OCI-LY7 (cell line): ENCODE results near the gene EIF4A2. TPM values are rescaled to one million over a fixed set of nuclear protein-coding genes. Genes with fewer than 3 reads are reported as not detected.

Source experiments
- BruUV-seq: library from RNA; stranded (reverse); fragments of 400-500 nt; replicated peaks from 2 replicates; lab custom pipeline; 2021; lab: Mats Ljungman, UMichigan
- CTCF ChIA-PET: fragments of 300-600 bp; sonication (Branson Sonifier 250); formaldehyde crosslinking; loops from one replicate; lab custom pipeline; 2022; ENCODE audit warnings: antibody characterized with exemption; ENCODE audit not compliant: unreplicated experiment; lab: Charles Lee
- POLR2A ChIA-PET: fragments of 300-600 bp; sonication (Branson Sonifier 250); formaldehyde crosslinking; loops from one replicate; lab custom pipeline; 2022; ENCODE audit warnings: antibody characterized with exemption; lab: Charles Lee
- DNase-seq: peaks from one replicate; pipeline ENCODE4 v3.0.0-alpha.2; 2015; ENCODE audit warnings: low spot score
- H2AFZ ChIP-seq: fragments of 200-600 bp; sonication (generic), shearing (Covaris generic); 2 replicates; pipeline ENCODE4 v1.6.1; 2014; ENCODE audit warnings: mild to moderate bottlenecking, antibody characterized with exemption, low read length, moderate library complexity
- H3K27ac ChIP-seq: fragments of 200-600 bp; sonication (generic); 2 replicates; pipeline ENCODE4 v1.5.1; 2014; ENCODE audit warnings: mixed run types, low read depth, mild to moderate bottlenecking, moderate library complexity, low read length, inconsistent platforms; ENCODE audit not compliant: poor library complexity, severe bottlenecking
- H3K36me3 ChIP-seq: fragments of 200-600 bp; sonication (generic); 2 replicates; pipeline ENCODE4 v1.6.1; 2014; ENCODE audit warnings: mild to moderate bottlenecking, antibody characterized with exemption, low read length, moderate library complexity, mixed read lengths; ENCODE audit not compliant: insufficient read depth
- H3K4me1 ChIP-seq: fragments of 200-600 bp; sonication (generic); 2 replicates; pipeline ENCODE4 v1.5.1; 2014; ENCODE audit warnings: mild to moderate bottlenecking, low read length; ENCODE audit not compliant: insufficient read depth, poor library complexity, severe bottlenecking
- H3K4me2 ChIP-seq: fragments of 200-600 bp; sonication (generic); 2 replicates; pipeline ENCODE4 v1.6.1; 2014; ENCODE audit warnings: mild to moderate bottlenecking, low read length
- H3K4me3 ChIP-seq: fragments of 200-600 bp; sonication (generic); 2 replicates; pipeline ENCODE4 v1.5.1; 2014; ENCODE audit warnings: mild to moderate bottlenecking, low read depth, low read length; ENCODE audit not compliant: poor library complexity, severe bottlenecking
- H3K79me2 ChIP-seq: fragments of 200-600 bp; sonication (generic); 2 replicates; pipeline ENCODE4 v1.6.1; 2016; ENCODE audit warnings: low read depth, mild to moderate bottlenecking, low read length, moderate library complexity, mixed read lengths; ENCODE audit not compliant: insufficient read depth
- H3K9me2 ChIP-seq: fragments of 200-600 bp; sonication (generic); 2 replicates; pipeline ENCODE4 v1.6.1; 2016; ENCODE audit warnings: mild to moderate bottlenecking, low read length, mixed read lengths; ENCODE audit not compliant: insufficient read depth
- H3K9me3 ChIP-seq: fragments of 200-600 bp; sonication (generic); 2 replicates; pipeline ENCODE4 v1.6.1; 2014; ENCODE audit warnings: mild to moderate bottlenecking, mixed run types, low read length, mixed read lengths
- H4K20me1 ChIP-seq: fragments of 200-600 bp; sonication (generic); 2 replicates; pipeline ENCODE4 v1.6.1; 2014; ENCODE audit warnings: mild to moderate bottlenecking, antibody characterized with exemption, low read length, moderate library complexity, mixed read lengths; ENCODE audit not compliant: insufficient read depth
- CTCF ChIP-seq: fragments of 200-600 bp; sonication (generic); conservative IDR thresholded peaks from 2 replicates; pipeline ENCODE4 v1.5.1; 2014; ENCODE audit warnings: mild to moderate bottlenecking, antibody characterized with exemption, low read length, moderate library complexity, mixed read lengths
- EZH2phosphoT487 ChIP-seq: fragments of 200-600 bp; sonication (generic); IDR thresholded peaks from 2 replicates; pipeline ENCODE4 v1.6.1; 2018; ENCODE audit warnings: low read depth, borderline replicate concordance, mild to moderate bottlenecking, mixed run types, antibody characterized with exemption, low read length, moderate library complexity, mixed read lengths
- intact Hi-C: fragments of 100-400 bp; cut with micrococcal nuclease; formaldehyde crosslinking; loops from one replicate; pipeline ENCODE4 v1.10.0; 2022; ENCODE audit not compliant: unreplicated experiment
- total RNA-seq, 2 experiments: library from RNA; depleted of rRNA in 1 of 2; stranded (reverse); fragments of >200 nt in 1 of 2; shearing (Covaris generic) in 1 of 2; gene quantifications; 2 replicates each; pipeline ENCODE4 v1.2.3, GENCODE V29; 2014 to 2022

Gene EIF4A2
- total RNA-seq, 2 experiments from 2014 or later, result 437 to 506 TPM

DNA sequence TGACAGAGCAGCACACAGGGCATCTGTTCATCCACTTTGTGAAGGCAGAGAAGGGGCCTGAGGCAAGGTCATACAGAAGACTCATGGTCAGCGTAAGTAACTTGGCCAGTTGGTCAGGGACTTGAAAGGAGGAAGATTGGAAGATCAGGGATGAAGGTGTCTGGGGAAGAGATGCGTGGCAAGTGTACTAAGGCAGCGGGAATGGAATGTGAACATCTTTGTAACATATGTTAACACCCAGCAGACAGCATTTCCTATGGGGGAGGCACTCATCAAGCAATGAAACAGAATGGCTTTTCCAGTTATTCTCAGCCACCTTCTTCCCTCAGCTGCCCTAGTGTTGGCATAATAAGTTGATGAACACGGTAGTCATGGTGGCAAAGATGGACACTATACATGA lies 30.7 kb downstream of the EIF4A2 start:
- peaks cover 10% of the 10 kb centered on the region for H3K4me1 ChIP-seq
- H3K79me2 ChIP-seq, result no peaks in the 10 kb centered on the region
- H4K20me1 ChIP-seq, result no peaks in the 10 kb centered on the region
- H2AFZ ChIP-seq, result no peak overlapping the region
- H3K4me3 ChIP-seq, result no peak overlapping the region
- no peaks in the 10 kb centered on the region for H3K9me3 ChIP-seq
- TF ChIP-seq CTCF, result no peak
- no peak for TF ChIP-seq EZH2phosphoT487
- ChIA-PET POLR2A (no interaction called here), CTCF (no interaction called here)
- no peak overlapping the region for H3K4me2 ChIP-seq
- H3K27ac ChIP-seq, result no peak overlapping the region
- intact Hi-C loops, result no loop called here
- H3K9me2 ChIP-seq, result no peaks in the 10 kb centered on the region
- H3K36me3 ChIP-seq, result no peaks in the 10 kb centered on the region
- BruUV-seq, result no TSS peak
- no peak for DNase-seq

GRCh38 chr3:186815435-186815834 lies 32.1 kb downstream of the EIF4A2 start:
- H3K27ac ChIP-seq, result no peak overlapping the region
- ChIA-PET CTCF (no interaction called here), POLR2A (interaction anchor here (0.6 kb wide), 1 partner anchor 1768 kb away, joined by 3 read pairs; no protein-coding TSS in a partner anchor)
- no peaks in the 10 kb centered on the region for H3K79me2 ChIP-seq
- H3K9me2 ChIP-seq, result no peaks in the 10 kb centered on the region
- DNase-seq, result no peak
- H3K4me2 ChIP-seq, result peak overlapping the region; percentile 17; the same call in 1 of the 2 replicates
- H2AFZ ChIP-seq, result peak overlapping the region; percentile 44; the same call in 1 of the 2 replicates
- H3K4me3 ChIP-seq, result no peak overlapping the region
- intact Hi-C loops, result no loop called here
- no peaks in the 10 kb centered on the region for H3K36me3 ChIP-seq
- no peak for TF ChIP-seq EZH2phosphoT487
- no peak for TF ChIP-seq CTCF
- no peaks in the 10 kb centered on the region for H4K20me1 ChIP-seq
- no TSS peak for BruUV-seq
- no peaks in the 10 kb centered on the region for H3K9me3 ChIP-seq
- H3K4me1 ChIP-seq, result peaks cover 10% of the 10 kb centered on the region

DNA sequence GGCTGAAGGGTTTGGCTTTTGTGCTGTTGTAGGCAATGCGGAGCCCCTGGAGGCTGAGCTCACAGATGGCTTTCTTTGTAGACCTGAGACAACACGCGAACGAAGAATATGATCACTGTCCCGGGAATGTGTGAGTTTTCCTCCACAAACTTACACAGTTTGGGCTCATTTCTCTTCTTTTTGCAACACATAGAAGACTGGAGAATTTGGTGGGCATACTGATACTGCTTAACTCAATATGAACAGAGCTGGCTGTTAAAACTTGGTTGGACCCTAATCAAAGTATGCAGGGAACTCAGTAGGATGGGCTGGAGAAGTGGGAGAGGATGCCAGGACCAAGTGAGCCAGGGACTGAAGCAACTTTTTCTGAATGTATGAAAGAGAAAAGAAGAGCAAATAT lies 35.1 kb downstream of the EIF4A2 start:
- H3K4me2 ChIP-seq, result no peak overlapping the region
- no peaks in the 10 kb centered on the region for H3K36me3 ChIP-seq
- H3K4me3 ChIP-seq, result no peak overlapping the region
- peaks cover 10% of the 10 kb centered on the region for H3K4me1 ChIP-seq
- intact Hi-C loops, result no loop called here
- no TSS peak for BruUV-seq
- H3K9me2 ChIP-seq, result no peaks in the 10 kb centered on the region
- H3K79me2 ChIP-seq, result no peaks in the 10 kb centered on the region
- ChIA-PET CTCF (interaction anchor here (0.5 kb wide), 1 partner anchor 502 kb away, joined by 3 read pairs; no protein-coding TSS in a partner anchor), POLR2A (interaction anchor here (0.5 to 1.9 kb wide), 2 partner anchors 10 to 11 kb away, joined by 6 to 12 read pairs; no protein-coding TSS in a partner anchor)
- H4K20me1 ChIP-seq, result no peaks in the 10 kb centered on the region
- no peaks in the 10 kb centered on the region for H3K9me3 ChIP-seq
- DNase-seq, result no peak
- no peak overlapping the region for H2AFZ ChIP-seq
- H3K27ac ChIP-seq, result no peak overlapping the region
- TF ChIP-seq EZH2phosphoT487 (no peak), CTCF (no peak)
